T47D (cell line): Measurements from ENCODE around the gene SPINT1.

Experiments used
- DNase-seq, 2 experiments: peaks; one replicate each; pipeline versions ENCODE4 v3.0.0 to v3.0.0-alpha.2; 2011 to 2012; ENCODE audit warnings: low read depth in 1 of 2, low spot score in 1 of 2
- JUND ChIP-seq: IDR thresholded peaks from 2 replicates; pipeline ENCODE4 v1.6.1; 2012; ENCODE audit warnings: low read depth
- in situ Hi-C: cut with HindIII; loops from 2 replicates; pipeline ENCODE4 v1.10.0; 2016; ENCODE audit warnings: low sequenced_read_pairs, low pct_unique_long_range_greater_than_20kb

Gene SPINT1

GRCh38 chr15:40872791-40873693 lies 29.2 kb downstream of the SPINT1 start:
- no peak for TF ChIP-seq JUND
- peak in 1 of 2 experiments; percentile 45 for DNase-seq
- in situ Hi-C loops = no loop called here

- peak; percentile 69 to 95 for DNase-seq
- in situ Hi-C loops = no loop called here
- no peak for TF ChIP-seq JUND
Observed at GRCh38 chr15:40873694-40874561, 30.1 kb downstream of the SPINT1 start, which contains the start of gene RHOV. Gene RHOV (minus strand): TSS chr15:40874234. CDS start chr15:40874139, 95 bp downstream.

- TF ChIP-seq JUND = no peak
- in situ Hi-C loops = no loop called here
- no peak for DNase-seq
Observed at GRCh38 chr15:40875991-40876730, 32.3 kb downstream of the SPINT1 start.

GRCh38 chr15:40877694-40878093 lies 33.8 kb downstream of the SPINT1 start:
- DNase-seq = no peak
- in situ Hi-C loops = no loop called here
- no peak for TF ChIP-seq JUND

- in situ Hi-C loops = no loop called here
- 0 out of 2 replicates have a peak, but pooled peaks have one; percentile 25 for TF ChIP-seq JUND
- peak in 1 of 2 experiments; percentile 86 for DNase-seq
Observed at GRCh38 chr15:40878785-40879184, 34.9 kb downstream of the SPINT1 start.

- no peak for TF ChIP-seq JUND
- DNase-seq = no peak
- in situ Hi-C loops = no loop called here
Observed at GRCh38 chr15:40879609-40880008, 35.8 kb downstream of the SPINT1 start.

- in situ Hi-C loops = no loop called here
- no peak for DNase-seq
- TF ChIP-seq JUND = no peak
Observed at GRCh38 chr15:40881351-40881750, 37.5 kb downstream of the SPINT1 start.

GRCh38 chr15:40886586-40886985 lies 42.7 kb downstream of the SPINT1 start:
- DNase-seq = no peak

GRCh38 chr15:40889112-40889511 lies 45.3 kb downstream of the SPINT1 start:
- in situ Hi-C loops = no loop called here
- TF ChIP-seq JUND = no peak
- DNase-seq = no peak

More at GRCh38 chr15:40886586-40886985, 42.7 kb downstream of the SPINT1 start:
- TF ChIP-seq JUND = no peak
- in situ Hi-C loops = no loop called here

- in situ Hi-C loops = no loop called here
- TF ChIP-seq JUND = no peak
- DNase-seq = no peak
Observed at GRCh38 chr15:40891138-40891537, 47.3 kb downstream of the SPINT1 start.

- TF ChIP-seq JUND = no peak
- DNase-seq = peak in 1 of 2 experiments; percentile 84
- in situ Hi-C loops = no loop called here
Observed at GRCh38 chr15:40891810-40892446, 48.1 kb downstream of the SPINT1 start.

GRCh38 chr15:40892447-40893012 lies 48.7 kb downstream of the SPINT1 start:
- no peak for TF ChIP-seq JUND
- in situ Hi-C loops = no loop called here
- DNase-seq = no peak
